Measurements from ENCODE around the gene MAP1A. TPM values are rescaled to one million over a fixed set of nuclear protein-coding genes. Genes with fewer than 3 reads are reported as not detected.
"Not testable (repeated sequence)": the region's sequence is repeated elsewhere in the genome, so short reads cannot be mapped to it uniquely, and the experiment has no call there.

The MAP1A gene
- total and polyA plus RNA-seq, 2 of the 13 experiments (the other 11 are each of a cell fraction or from before 2014, with no cell fraction given) = 0.01 to 0.07 TPM

GRCh38 chr15:43552986-43553385 lies 35.6 kb downstream of the MAP1A start:
- ChIA-PET CTCF (ENCODE audit: low intra/inter-chr PET ratio, low total read pairs) (no interaction called here), POLR2A (no interaction called here)
- ATAC-seq = no peak
- H3K9ac ChIP-seq (ENCODE audit: insufficient read depth, low read depth, low read length) = no peak overlapping the region
- no peaks in the 10 kb centered on the region for H4K20me1 ChIP-seq (ENCODE audit: insufficient read depth, low read length)
- intact Hi-C loops (cut with micrococcal nuclease; ENCODE audit: unreplicated experiment) = no loop called here
- H3K4me3 ChIP-seq (replicated peaks in 1 of 3; ENCODE audit: insufficient read depth in 1 of 3, low read depth in 2 of 3, low read length in 3 of 3) = no peak overlapping the region
- H2AFZ ChIP-seq (ENCODE audit: low read length) = no peak overlapping the region
- DNase-seq (ENCODE audit: low spot score) = no peak
- H3K27me3 ChIP-seq (ENCODE audit: control insufficient read depth in 1 of 2, insufficient read depth in 2 of 2, low read length in 2 of 2) = no peaks in the 10 kb centered on the region
- BruUV-seq (replicated peaks) = no TSS peak
- in situ Hi-C loops (cut with HindIII; ENCODE audit: extremely low pct_ligation_motif_present, low pct_unique_long_range_greater_than_20kb) = no loop called here
- TF ChIP-seq HNRNPH1 (optimal IDR thresholded peaks at IDR 0.05; ENCODE audit: low read depth, low read length) (no peak), NFYB (CRISPR knock-in tag; IDR thresholded peaks at IDR 0.05) (no peak), HNRNPL (IDR thresholded peaks at IDR 0.05; ENCODE audit: low read depth, low read length) (no peak), ZNF713 (CRISPR knock-in tag; IDR thresholded peaks at IDR 0.05) (no peak), KMT2A (CRISPR knock-in tag; IDR thresholded peaks at IDR 0.05) (no peak), POGZ (CRISPR knock-in tag; IDR thresholded peaks at IDR 0.05) (no peak), PHF8 (CRISPR knock-in tag; IDR thresholded peaks at IDR 0.05) (no peak), ZKSCAN1 (IDR thresholded peaks at IDR 0.05; ENCODE audit: low read length) (no peak), HMGA1 (CRISPR knock-in tag; conservative IDR thresholded peaks at IDR 0.05) (no peak), REL (CRISPR knock-in tag; conservative IDR thresholded peaks at IDR 0.05) (no peak), ATM (IDR thresholded peaks at IDR 0.05; ENCODE audit: borderline replicate concordance) (no peak)
- H3K4me1 ChIP-seq (ENCODE audit: insufficient read depth, low read length) = no peaks in the 10 kb centered on the region
- H3K9me3 ChIP-seq (ENCODE audit: low read length) = no peaks in the 10 kb centered on the region
- H3K27ac ChIP-seq (ENCODE audit: extremely low read length, insufficient read depth, low read length) = no peak overlapping the region
- whole genome bisulfite sequencing (ENCODE audit: low lambda C conversion rate) = 54% methylated on average over 2 of the region's 2 CpGs
- no peaks in the 10 kb centered on the region for H3K36me3 ChIP-seq (replicated peaks in 1 of 2; ENCODE audit: control insufficient read depth in 1 of 2, insufficient read depth in 2 of 2, low read length in 2 of 2)
- no peak for FAIRE-seq
- no peaks in the 10 kb centered on the region for H3K79me2 ChIP-seq (ENCODE audit: insufficient read depth, low read length)
- H3K4me2 ChIP-seq (ENCODE audit: low read depth, low read length) = no peak overlapping the region

GRCh38 chr15:43562753-43563152 lies 45.3 kb downstream of the MAP1A start:
- no CpG with 5 or more reads among the region's 3 CpGs for WGBS (ENCODE audit: low lambda C conversion rate)
- CTCF ChIA-PET (ENCODE audit: low intra/inter-chr PET ratio, low total read pairs); H2AFZ ChIP-seq (ENCODE audit: low read length): not testable (repeated sequence)

DNA sequence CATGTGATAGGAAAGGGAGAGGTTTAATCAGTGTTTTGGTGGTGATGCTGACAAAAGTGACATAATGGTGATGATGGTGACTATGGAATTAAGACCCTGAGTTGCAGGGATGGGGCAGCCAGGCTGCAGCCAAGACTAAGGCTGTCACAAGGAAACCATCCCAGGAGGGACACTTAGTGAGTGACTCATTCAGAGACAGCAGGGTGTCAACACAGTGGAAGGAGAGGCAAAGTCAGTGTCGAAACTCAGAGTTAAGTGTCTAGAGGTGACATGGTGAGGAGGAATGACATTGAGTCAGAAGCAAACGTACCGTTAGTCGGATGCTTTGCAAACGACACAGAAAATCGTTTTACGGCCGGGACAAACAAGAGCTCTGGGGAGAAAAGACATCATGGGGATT lies 46.4 kb downstream of the MAP1A start:
- H3K79me2 ChIP-seq (ENCODE audit: insufficient read depth, low read length); DNase-seq (ENCODE audit: low spot score); H2AFZ ChIP-seq (ENCODE audit: low read length); in situ Hi-C loops (cut with HindIII; ENCODE audit: extremely low pct_ligation_motif_present, low pct_unique_long_range_greater_than_20kb); CTCF ChIA-PET (ENCODE audit: low intra/inter-chr PET ratio, low total read pairs); ATAC-seq; H3K4me1 ChIP-seq (ENCODE audit: insufficient read depth, low read length); FAIRE-seq; H4K20me1 ChIP-seq (ENCODE audit: insufficient read depth, low read length); H3K9ac ChIP-seq (ENCODE audit: insufficient read depth, low read depth, low read length); H3K36me3 ChIP-seq (replicated peaks in 1 of 2; ENCODE audit: control insufficient read depth in 1 of 2, insufficient read depth in 2 of 2, low read length in 2 of 2); H3K4me3 ChIP-seq (replicated peaks in 1 of 3; ENCODE audit: insufficient read depth in 1 of 3, low read depth in 2 of 3, low read length in 3 of 3); H3K27me3 ChIP-seq (ENCODE audit: control insufficient read depth in 1 of 2, insufficient read depth in 2 of 2, low read length in 2 of 2); H3K27ac ChIP-seq (ENCODE audit: extremely low read length, insufficient read depth, low read length); H3K4me2 ChIP-seq (ENCODE audit: low read depth, low read length); intact Hi-C loops (cut with micrococcal nuclease; ENCODE audit: unreplicated experiment); H3K9me3 ChIP-seq (ENCODE audit: low read length); BruUV-seq (replicated peaks); POLR2A ChIA-PET: not testable (repeated sequence)
- WGBS (ENCODE audit: low lambda C conversion rate) = no CpG with 5 or more reads among the region's 8 CpGs

More at GRCh38 chr15:43562753-43563152, 45.3 kb downstream of the MAP1A start:
- H3K79me2 ChIP-seq (ENCODE audit: insufficient read depth, low read length); H3K36me3 ChIP-seq (replicated peaks in 1 of 2; ENCODE audit: control insufficient read depth in 1 of 2, insufficient read depth in 2 of 2, low read length in 2 of 2); H3K9ac ChIP-seq (ENCODE audit: insufficient read depth, low read depth, low read length); H3K27ac ChIP-seq (ENCODE audit: extremely low read length, insufficient read depth, low read length); DNase-seq (ENCODE audit: low spot score); FAIRE-seq; ATAC-seq; H3K9me3 ChIP-seq (ENCODE audit: low read length); H3K27me3 ChIP-seq (ENCODE audit: control insufficient read depth in 1 of 2, insufficient read depth in 2 of 2, low read length in 2 of 2); H4K20me1 ChIP-seq (ENCODE audit: insufficient read depth, low read length); H3K4me2 ChIP-seq (ENCODE audit: low read depth, low read length); H3K4me1 ChIP-seq (ENCODE audit: insufficient read depth, low read length); intact Hi-C loops (cut with micrococcal nuclease; ENCODE audit: unreplicated experiment); POLR2A ChIA-PET; in situ Hi-C loops (cut with HindIII; ENCODE audit: extremely low pct_ligation_motif_present, low pct_unique_long_range_greater_than_20kb); H3K4me3 ChIP-seq (replicated peaks in 1 of 3; ENCODE audit: insufficient read depth in 1 of 3, low read depth in 2 of 3, low read length in 3 of 3); BruUV-seq (replicated peaks): not testable (repeated sequence)

All from HepG2 (cell line).